Measurements from ENCODE around the gene ACSM5.
A peak's percentile ranks its signal among the peaks of the same experiment; 100 is the strongest.

ACSM5 gene

GRCh38 chr16:20409398-20410120 is at the start of gene ACSM5:
Gene ACSM5 (plus strand): TSS chr16:20409534. CDS start chr16:20411485, 1,951 bp downstream.
- Histone ChIP-seq H3K27ac (peak within 1 kb of the TSS in 9 of 21 experiments; percentile 4 to 60 (median 36)), H3K4me3 (no peak within 1 kb of the TSS)

- no peak overlapping the region for H3K4me3 ChIP-seq
- no peak overlapping the region for H3K27ac ChIP-seq
Measured at GRCh38 chr16:20359997-20360396, 49.3 kb upstream of the ACSM5 start.

GRCh38 chr16:20363191-20363590 is 46.1 kb upstream of the ACSM5 start:
- H3K4me3 ChIP-seq, result no peak overlapping the region
- no peak overlapping the region for H3K27ac ChIP-seq

GRCh38 chr16:20364051-20364450 is 45.3 kb upstream of the ACSM5 start:
- H3K4me3 ChIP-seq, result no peak overlapping the region
- H3K27ac ChIP-seq, result no peak overlapping the region

- no peak overlapping the region for H3K27ac ChIP-seq
- no peak overlapping the region for H3K4me3 ChIP-seq
Measured at GRCh38 chr16:20369452-20370054, 39.8 kb upstream of the ACSM5 start.

- H3K4me3 ChIP-seq, result no peak overlapping the region
- no peak overlapping the region for H3K27ac ChIP-seq
Measured at GRCh38 chr16:20372701-20373100, 36.6 kb upstream of the ACSM5 start.

- Histone ChIP-seq H3K27ac (no peak overlapping the region), H3K4me3 (no peak overlapping the region)
Measured at GRCh38 chr16:20377181-20377580, 32.2 kb upstream of the ACSM5 start.

- H3K27ac ChIP-seq, result no peak overlapping the region
- no peak overlapping the region for H3K4me3 ChIP-seq
Measured at GRCh38 chr16:20380782-20381181, 28.6 kb upstream of the ACSM5 start.

GRCh38 chr16:20382202-20382948 is 27.0 kb upstream of the ACSM5 start:
- Histone ChIP-seq H3K27ac (no peak overlapping the region), H3K4me3 (no peak overlapping the region)

- Histone ChIP-seq H3K4me3 (no peak overlapping the region), H3K27ac (no peak overlapping the region)
Measured at GRCh38 chr16:20383106-20384029, 26.0 kb upstream of the ACSM5 start.

- Histone ChIP-seq H3K4me3 (no peak overlapping the region), H3K27ac (no peak overlapping the region)
Measured at GRCh38 chr16:20385844-20386832, 23.2 kb upstream of the ACSM5 start.

- Histone ChIP-seq H3K4me3 (no peak overlapping the region), H3K27ac (no peak overlapping the region)
Measured at GRCh38 chr16:20387978-20388377, 21.4 kb upstream of the ACSM5 start.

GRCh38 chr16:20388854-20389253 is 20.5 kb upstream of the ACSM5 start:
- Histone ChIP-seq H3K4me3 (no peak overlapping the region), H3K27ac (no peak overlapping the region)

GRCh38 chr16:20391045-20391444 is 18.3 kb upstream of the ACSM5 start:
- Histone ChIP-seq H3K4me3 (no peak overlapping the region), H3K27ac (no peak overlapping the region)

- H3K27ac ChIP-seq, result no peak overlapping the region
Measured at GRCh38 chr16:20393801-20394577, 15.3 kb upstream of the ACSM5 start.

GRCh38 chr16:20395946-20396345 is 13.4 kb upstream of the ACSM5 start:
- Histone ChIP-seq H3K4me3 (no peak overlapping the region), H3K27ac (no peak overlapping the region)

More at GRCh38 chr16:20393801-20394577, 15.3 kb upstream of the ACSM5 start:
- no peak overlapping the region for H3K4me3 ChIP-seq

GRCh38 chr16:20396846-20397467 is 12.4 kb upstream of the ACSM5 start:
- H3K27ac ChIP-seq, result no peak overlapping the region
- H3K4me3 ChIP-seq, result no peak overlapping the region

Measured in skin epidermis (tissue), 12 donors.